HepG2 (cell line): Measurements from ENCODE around the gene LAMA5. TPM values are rescaled to one million over a fixed set of nuclear protein-coding genes. Genes with fewer than 3 reads are reported as not detected.

ENCODE experiments used
- ATF7 ChIP-seq, 2 experiments: fragments of 450-650 bp in 1 of 2; sonication (generic) in 1 of 2; formaldehyde crosslinking in 1 of 2; IDR thresholded peaks; 2 replicates each; pipeline versions ENCODE4 v1.4.0 to v1.6.1; 2016 to 2020; ENCODE audit warnings: antibody characterized with exemption in 1 of 2, mild to moderate bottlenecking in 1 of 2, missing genetic modification reagents in 1 of 2
- FIP1L1 ChIP-seq: fragments of 200-400 bp; formaldehyde crosslinking; IDR thresholded peaks from 2 replicates; pipeline ENCODE4 v1.6.1; 2018; ENCODE audit warnings: low read depth, mild to moderate bottlenecking, low read length, moderate library complexity, borderline replicate concordance; ENCODE audit not compliant: insufficient read depth
- GPN1 ChIP-seq: sonication (generic); formaldehyde crosslinking; IDR thresholded peaks from 2 replicates; pipeline ENCODE4 v1.5.1; 2020; ENCODE audit warnings: missing genetic modification reagents, borderline replicate concordance
- JUNB ChIP-seq: sonication (generic); formaldehyde crosslinking; IDR thresholded peaks from 2 replicates; pipeline ENCODE4 v1.8.0; 2022; ENCODE audit warnings: missing genetic modification reagents, mild to moderate bottlenecking, borderline replicate concordance
- MAFK ChIP-seq, 2 experiments: IDR thresholded peaks in 1 of 2; conservative IDR thresholded peaks in 1 of 2; 2 replicates each; pipeline ENCODE4 v1.6.1; 2011; ENCODE audit warnings: improper control_type of control experiment in 2 of 2, low read length in 2 of 2
- POLR2AphosphoS2 ChIP-seq: IDR thresholded peaks from 2 replicates; pipeline ENCODE4 v1.6.1; 2011; ENCODE audit warnings: low read depth, low read length, improper control_type of control experiment
- SIN3A ChIP-seq: IDR thresholded peaks from 2 replicates; pipeline ENCODE4 v1.6.1; 2011; ENCODE audit warnings: low read depth, mild to moderate bottlenecking, control low read depth, low read length, borderline replicate concordance
- SMARCC2 ChIP-seq: fragments of 450-650 bp; IDR thresholded peaks from 2 replicates; pipeline ENCODE4 v1.6.1; 2017; ENCODE audit warnings: antibody characterized with exemption, mild to moderate bottlenecking
- ZIK1 ChIP-seq: sonication (generic); formaldehyde crosslinking; IDR thresholded peaks from 2 replicates; pipeline ENCODE4 v1.5.0; 2020; ENCODE audit warnings: mild to moderate bottlenecking, low read depth, missing genetic modification reagents, borderline replicate concordance
- ZNF329 ChIP-seq: sonication (generic); formaldehyde crosslinking; IDR thresholded peaks from 2 replicates; pipeline ENCODE4 v1.9.0; 2021; ENCODE audit warnings: low read depth, mild to moderate bottlenecking, missing genetic modification reagents
- ZNF556 ChIP-seq: sonication (generic); formaldehyde crosslinking; IDR thresholded peaks from 2 replicates; pipeline ENCODE4 v1.4.0; 2020; ENCODE audit warnings: mild to moderate bottlenecking, missing genetic modification reagents, borderline replicate concordance
- ZNF616 ChIP-seq: sonication (generic); formaldehyde crosslinking; IDR thresholded peaks from 2 replicates; pipeline ENCODE4 v1.5.0; 2020; ENCODE audit warnings: low read depth, mild to moderate bottlenecking, missing genetic modification reagents
- polyA plus RNA-seq, 8 experiments: library from polyadenylated mRNA; depleted of rRNA in 3 of 8; stranded (reverse) in 7 of 8; unstranded in 1 of 8; fragments of >200 nt; fragmentation: Illumina TruSeq in 4 of 8; extraction: Trizol in 4 of 8; gene quantifications; 2 replicates each; pipeline versions ENCODE4 v1.2.1 to v1.2.3, GENCODE V29; 2011 to 2016; ENCODE audit warnings: low read depth in 4 of 8, missing spikeins in 1 of 8, mixed read lengths in 1 of 8; ENCODE audit not compliant: insufficient read depth in 1 of 8
- total RNA-seq, 5 experiments: library from RNA; depleted of rRNA; stranded (reverse); fragments of >200 nt; fragmentation: Illumina TruSeq; extraction: Trizol; gene quantifications; 2 replicates each; pipeline ENCODE4 v1.2.3, GENCODE V29; 2016; ENCODE audit warnings: low read depth in 1 of 5
- TF ChIP-seq, protein P1 (sequence below): sonication (generic); formaldehyde crosslinking; IDR thresholded peaks from 2 replicates; pipeline ENCODE4 v1.5.1; 2020; ENCODE audit warnings: mild to moderate bottlenecking, moderate library complexity, missing genetic modification reagents
- TF ChIP-seq, protein P2 (sequence below): sonication (generic); formaldehyde crosslinking; IDR thresholded peaks from 2 replicates; pipeline ENCODE4 v1.4.0; 2020; ENCODE audit warnings: missing genetic modification reagents
- TF ChIP-seq, protein P3 (sequence below): sonication (generic); formaldehyde crosslinking; IDR thresholded peaks from 2 replicates; pipeline ENCODE4 v1.8.1; 2022; ENCODE audit warnings: mild to moderate bottlenecking, missing genetic modification reagents
- TF ChIP-seq, protein P4 (sequence below): sonication (generic); formaldehyde crosslinking; IDR thresholded peaks from 2 replicates; pipeline ENCODE4 v1.4.0; 2020; ENCODE audit warnings: mild to moderate bottlenecking, low read depth, missing genetic modification reagents
- TF ChIP-seq, protein P5 (sequence below): IDR thresholded peaks from 2 replicates; pipeline ENCODE4 v1.6.1; 2016

LAMA5 gene
- total and polyA plus RNA-seq, 2 of the 13 experiments (the other 11 are each of a cell fraction or from before 2014, with no cell fraction given) = 21.0 to 44.7 TPM

DNA sequence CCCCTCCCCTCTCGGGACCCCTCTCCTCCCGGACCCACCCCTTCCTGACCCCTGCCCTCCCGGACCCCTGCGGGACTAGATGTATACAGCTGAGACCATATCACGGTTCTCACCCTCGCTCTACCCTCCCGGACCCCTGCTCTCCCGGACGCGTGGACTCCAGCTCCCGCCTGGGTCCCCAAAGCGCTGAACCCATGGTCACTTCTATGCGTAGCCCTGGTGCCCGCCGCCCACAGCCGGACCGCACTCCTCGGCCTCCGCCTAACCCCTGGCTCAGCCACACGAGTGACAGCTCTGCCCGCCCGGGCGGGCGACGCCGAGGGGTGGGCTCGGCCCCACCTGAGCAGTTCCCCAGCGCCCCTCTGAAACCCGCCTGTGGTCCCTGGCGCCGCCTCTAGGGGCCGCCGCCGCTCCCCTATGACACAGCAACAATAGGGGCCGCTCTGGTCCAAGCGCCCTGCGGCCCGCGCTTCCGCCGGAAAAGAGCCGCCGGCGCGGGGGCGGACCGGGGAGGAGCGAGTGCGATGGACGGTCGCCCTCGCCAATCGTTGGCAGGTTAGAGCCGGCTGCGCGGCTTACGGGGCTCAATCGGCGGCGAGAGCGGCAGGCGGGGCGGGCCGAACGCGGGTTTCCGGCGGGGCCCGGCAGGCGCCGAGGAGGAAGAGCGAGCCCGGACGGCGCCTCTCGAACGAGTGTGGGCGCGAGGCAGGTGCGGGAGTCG is 64.6 kb downstream of the LAMA5 start, which contains the start of gene ADRM1 (continued):
- TF ChIP-seq, protein P1, sequence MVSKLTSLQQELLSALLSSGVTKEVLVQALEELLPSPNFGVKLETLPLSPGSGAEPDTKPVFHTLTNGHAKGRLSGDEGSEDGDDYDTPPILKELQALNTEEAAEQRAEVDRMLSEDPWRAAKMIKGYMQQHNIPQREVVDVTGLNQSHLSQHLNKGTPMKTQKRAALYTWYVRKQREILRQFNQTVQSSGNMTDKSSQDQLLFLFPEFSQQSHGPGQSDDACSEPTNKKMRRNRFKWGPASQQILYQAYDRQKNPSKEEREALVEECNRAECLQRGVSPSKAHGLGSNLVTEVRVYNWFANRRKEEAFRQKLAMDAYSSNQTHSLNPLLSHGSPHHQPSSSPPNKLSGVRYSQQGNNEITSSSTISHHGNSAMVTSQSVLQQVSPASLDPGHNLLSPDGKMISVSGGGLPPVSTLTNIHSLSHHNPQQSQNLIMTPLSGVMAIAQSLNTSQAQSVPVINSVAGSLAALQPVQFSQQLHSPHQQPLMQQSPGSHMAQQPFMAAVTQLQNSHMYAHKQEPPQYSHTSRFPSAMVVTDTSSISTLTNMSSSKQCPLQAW (CRISPR knock-in tag) = peak; percentile 84
- TF ChIP-seq, protein P2, sequence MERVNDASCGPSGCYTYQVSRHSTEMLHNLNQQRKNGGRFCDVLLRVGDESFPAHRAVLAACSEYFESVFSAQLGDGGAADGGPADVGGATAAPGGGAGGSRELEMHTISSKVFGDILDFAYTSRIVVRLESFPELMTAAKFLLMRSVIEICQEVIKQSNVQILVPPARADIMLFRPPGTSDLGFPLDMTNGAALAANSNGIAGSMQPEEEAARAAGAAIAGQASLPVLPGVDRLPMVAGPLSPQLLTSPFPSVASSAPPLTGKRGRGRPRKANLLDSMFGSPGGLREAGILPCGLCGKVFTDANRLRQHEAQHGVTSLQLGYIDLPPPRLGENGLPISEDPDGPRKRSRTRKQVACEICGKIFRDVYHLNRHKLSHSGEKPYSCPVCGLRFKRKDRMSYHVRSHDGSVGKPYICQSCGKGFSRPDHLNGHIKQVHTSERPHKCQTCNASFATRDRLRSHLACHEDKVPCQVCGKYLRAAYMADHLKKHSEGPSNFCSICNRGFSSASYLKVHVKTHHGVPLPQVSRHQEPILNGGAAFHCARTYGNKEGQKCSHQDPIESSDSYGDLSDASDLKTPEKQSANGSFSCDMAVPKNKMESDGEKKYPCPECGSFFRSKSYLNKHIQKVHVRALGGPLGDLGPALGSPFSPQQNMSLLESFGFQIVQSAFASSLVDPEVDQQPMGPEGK (CRISPR knock-in tag) = peak; percentile 94
- TF ChIP-seq FIP1L1 = peak; percentile 62; the same call in 1 of the 2 replicates
- TF ChIP-seq, protein P3, sequence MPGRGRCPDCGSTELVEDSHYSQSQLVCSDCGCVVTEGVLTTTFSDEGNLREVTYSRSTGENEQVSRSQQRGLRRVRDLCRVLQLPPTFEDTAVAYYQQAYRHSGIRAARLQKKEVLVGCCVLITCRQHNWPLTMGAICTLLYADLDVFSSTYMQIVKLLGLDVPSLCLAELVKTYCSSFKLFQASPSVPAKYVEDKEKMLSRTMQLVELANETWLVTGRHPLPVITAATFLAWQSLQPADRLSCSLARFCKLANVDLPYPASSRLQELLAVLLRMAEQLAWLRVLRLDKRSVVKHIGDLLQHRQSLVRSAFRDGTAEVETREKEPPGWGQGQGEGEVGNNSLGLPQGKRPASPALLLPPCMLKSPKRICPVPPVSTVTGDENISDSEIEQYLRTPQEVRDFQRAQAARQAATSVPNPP = 0 out of 2 replicates have a peak, but pooled peaks have one; percentile 9
- no peak for TF ChIP-seq ATF7 (IDR thresholded peaks at IDR 0.05)
- no peak for TF ChIP-seq ATF7 (CRISPR knock-in tag; IDR thresholded peaks at IDR 0.05)
- TF ChIP-seq MAFK (conservative IDR thresholded peaks at IDR 0.05 in 1 of 2, IDR thresholded peaks at IDR 0.05 in 1 of 2; ENCODE audit: low read length in 2 of 2) = peak; percentile 84 to 94
- no peak for TF ChIP-seq GPN1
- peak; percentile 85; the same call in 1 of the 2 replicates for TF ChIP-seq SIN3A
- TF ChIP-seq ZNF329 (CRISPR knock-in tag) = no peak
- TF ChIP-seq ZIK1 (CRISPR knock-in tag) = peak; percentile 73; the same call in 1 of the 2 replicates
- TF ChIP-seq, protein P4, sequence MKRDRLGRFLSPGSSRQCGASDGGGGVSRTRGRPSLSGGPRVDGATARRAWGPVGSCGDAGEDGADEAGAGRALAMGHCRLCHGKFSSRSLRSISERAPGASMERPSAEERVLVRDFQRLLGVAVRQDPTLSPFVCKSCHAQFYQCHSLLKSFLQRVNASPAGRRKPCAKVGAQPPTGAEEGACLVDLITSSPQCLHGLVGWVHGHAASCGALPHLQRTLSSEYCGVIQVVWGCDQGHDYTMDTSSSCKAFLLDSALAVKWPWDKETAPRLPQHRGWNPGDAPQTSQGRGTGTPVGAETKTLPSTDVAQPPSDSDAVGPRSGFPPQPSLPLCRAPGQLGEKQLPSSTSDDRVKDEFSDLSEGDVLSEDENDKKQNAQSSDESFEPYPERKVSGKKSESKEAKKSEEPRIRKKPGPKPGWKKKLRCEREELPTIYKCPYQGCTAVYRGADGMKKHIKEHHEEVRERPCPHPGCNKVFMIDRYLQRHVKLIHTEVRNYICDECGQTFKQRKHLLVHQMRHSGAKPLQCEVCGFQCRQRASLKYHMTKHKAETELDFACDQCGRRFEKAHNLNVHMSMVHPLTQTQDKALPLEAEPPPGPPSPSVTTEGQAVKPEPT (CRISPR knock-in tag) = peak; percentile 68; the same call in 1 of the 2 replicates
- TF ChIP-seq SMARCC2 = no peak
- TF ChIP-seq, protein P5, sequence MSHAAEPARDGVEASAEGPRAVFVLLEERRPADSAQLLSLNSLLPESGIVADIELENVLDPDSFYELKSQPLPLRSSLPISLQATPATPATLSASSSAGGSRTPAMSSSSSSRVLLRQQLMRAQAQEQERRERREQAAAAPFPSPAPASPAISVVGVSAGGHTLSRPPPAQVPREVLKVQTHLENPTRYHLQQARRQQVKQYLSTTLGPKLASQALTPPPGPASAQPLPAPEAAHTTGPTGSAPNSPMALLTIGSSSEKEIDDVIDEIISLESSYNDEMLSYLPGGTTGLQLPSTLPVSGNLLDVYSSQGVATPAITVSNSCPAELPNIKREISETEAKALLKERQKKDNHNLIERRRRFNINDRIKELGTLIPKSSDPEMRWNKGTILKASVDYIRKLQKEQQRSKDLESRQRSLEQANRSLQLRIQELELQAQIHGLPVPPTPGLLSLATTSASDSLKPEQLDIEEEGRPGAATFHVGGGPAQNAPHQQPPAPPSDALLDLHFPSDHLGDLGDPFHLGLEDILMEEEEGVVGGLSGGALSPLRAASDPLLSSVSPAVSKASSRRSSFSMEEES (CRISPR knock-in tag) = peak; percentile 56; the same call in 1 of the 2 replicates
- TF ChIP-seq POLR2AphosphoS2 = no peak; the same call in 1 of the 2 replicates
- peak; percentile 21; the same call in 1 of the 2 replicates for TF ChIP-seq ZNF616
- TF ChIP-seq ZNF556 (CRISPR knock-in tag) = no peak; the same call in 1 of the 2 replicates
- TF ChIP-seq JUNB (CRISPR knock-in tag) = no peak
